IMR-90 (cell line): ENCODE measurements around the gene MGAT4C. TPM values are rescaled to one million over a fixed set of nuclear protein-coding genes. Genes with fewer than 3 reads are reported as not detected.

Experiments used
- ATAC-seq: fragments of 200-7000 bp; cut with Tn5 transposase; 2 replicates; pipeline ENCODE4 v1.9.1; 2020; ENCODE audit warnings: low read depth, mild to moderate bottlenecking, moderate library complexity
- BruUV-seq: library from RNA; stranded (reverse); fragments of 400-500 nt; replicated peaks from 2 replicates; lab custom pipeline; 2021; lab: Mats Ljungman, UMichigan
- CTCF ChIA-PET: fragments of 300-600 bp; formaldehyde crosslinking; extraction: SDS; loops from one replicate; lab custom pipeline; 2021; ENCODE audit warnings: antibody characterized with exemption; lab: Yijun Ruan, JAX
- POLR2A ChIA-PET: fragments of 300-600 bp; sonication (Branson Sonifier 250); formaldehyde crosslinking; loops from one replicate; lab custom pipeline; 2022; ENCODE audit warnings: antibody characterized with exemption; ENCODE audit not compliant: unreplicated experiment; lab: Charles Lee
- DNase-seq: peaks from one replicate; pipeline ENCODE4 v3.0.0; 2013
- H2AFZ ChIP-seq: replicated peaks from 2 replicates; pipeline ENCODE3; 2013; ENCODE audit warnings: low read length, mild to moderate bottlenecking; ENCODE audit not compliant: poor library complexity
- H2AK5ac ChIP-seq: 2 replicates; pipeline ENCODE4 v1.6.1; 2013; ENCODE audit warnings: low read depth, low read length, inconsistent platforms
- H2AK9ac ChIP-seq: replicated peaks from 2 replicates; pipeline ENCODE3; 2013; ENCODE audit warnings: mild to moderate bottlenecking, low read depth, low read length, moderate library complexity; ENCODE audit not compliant: poor library complexity
- H2BK120ac ChIP-seq: 2 replicates; pipeline ENCODE4 v1.6.1; 2013; ENCODE audit warnings: low read depth, low read length, inconsistent platforms
- H2BK15ac ChIP-seq: 3 replicates; pipeline ENCODE4 v1.6.1; 2013; ENCODE audit warnings: low read depth, low read length, inconsistent platforms
- H2BK20ac ChIP-seq: 2 replicates; pipeline ENCODE4 v1.6.1; 2013; ENCODE audit warnings: low read depth, mild to moderate bottlenecking, inconsistent platforms, low read length, moderate library complexity
- H2BK5ac ChIP-seq: 2 replicates; pipeline ENCODE4 v1.6.1; 2013; ENCODE audit warnings: mild to moderate bottlenecking, low read depth, low read length, inconsistent platforms; ENCODE audit not compliant: poor library complexity, severe bottlenecking
- H3K14ac ChIP-seq: replicated peaks from 2 replicates; pipeline ENCODE4 v1.6.1; 2013; ENCODE audit warnings: low read depth, low read length, inconsistent platforms
- H3K18ac ChIP-seq: 2 replicates; pipeline ENCODE4 v1.6.1; 2013; ENCODE audit warnings: low read depth, low read length, control low read depth
- H3K23ac ChIP-seq: 2 replicates; pipeline ENCODE4 v1.6.1; 2013; ENCODE audit warnings: low read depth, low read length, inconsistent platforms
- H3K27ac ChIP-seq: 2 replicates; pipeline ENCODE4 v1.5.1; 2013; ENCODE audit warnings: mild to moderate bottlenecking, control low read depth, low read length; ENCODE audit not compliant: insufficient read depth
- H3K27me3 ChIP-seq: 2 replicates; pipeline ENCODE4 v1.6.1; 2013; ENCODE audit warnings: low read length; ENCODE audit not compliant: control insufficient read depth, insufficient read depth
- H3K36me3 ChIP-seq: 2 replicates; pipeline ENCODE4 v1.6.1; 2013; ENCODE audit warnings: low read length, mixed read lengths; ENCODE audit not compliant: control insufficient read depth, insufficient read depth
- H3K4ac ChIP-seq: 2 replicates; pipeline ENCODE4 v1.6.1; 2013; ENCODE audit warnings: low read depth, low read length, inconsistent platforms
- H3K4me1 ChIP-seq: 2 replicates; pipeline ENCODE4 v1.6.1; 2013; ENCODE audit warnings: low read length, mixed read lengths; ENCODE audit not compliant: control insufficient read depth, insufficient read depth
- H3K4me2 ChIP-seq: 2 replicates; pipeline ENCODE4 v1.6.1; 2013; ENCODE audit warnings: low read depth, mild to moderate bottlenecking, control low read depth, low read length, moderate library complexity
- H3K4me3 ChIP-seq: 2 replicates; pipeline ENCODE4 v1.5.1; 2013; ENCODE audit warnings: low read depth, mild to moderate bottlenecking, control low read depth, low read length, moderate library complexity; ENCODE audit not compliant: insufficient read depth
- H3K56ac ChIP-seq: 2 replicates; pipeline ENCODE4 v1.6.1; 2013; ENCODE audit warnings: low read length, inconsistent platforms; ENCODE audit not compliant: insufficient read depth; ENCODE audit errors: extremely low read depth
- H3K79me1 ChIP-seq, 2 experiments: 2 replicates each; pipeline ENCODE4 v1.6.1; 2013; ENCODE audit warnings: low read length in 2 of 2, inconsistent platforms in 1 of 2, low read depth in 1 of 2
- H3K9ac ChIP-seq: 2 replicates; pipeline ENCODE4 v1.6.1; 2013; ENCODE audit warnings: low read depth, low read length, control low read depth
- H3K9me1 ChIP-seq: 2 replicates; pipeline ENCODE4 v1.6.1; 2013; ENCODE audit warnings: low read length, inconsistent platforms; ENCODE audit not compliant: insufficient read depth
- H3K9me3 ChIP-seq: 2 replicates; pipeline ENCODE4 v1.6.1; 2013; ENCODE audit warnings: low read length; ENCODE audit not compliant: control insufficient read depth, insufficient read depth
- H4K20me1 ChIP-seq: 2 replicates; pipeline ENCODE4 v1.6.1; 2013; ENCODE audit warnings: low read length, inconsistent platforms; ENCODE audit not compliant: insufficient read depth
- H4K5ac ChIP-seq: 2 replicates; pipeline ENCODE4 v1.6.1; 2013; ENCODE audit warnings: mild to moderate bottlenecking, low read depth, low read length, control low read depth
- H4K8ac ChIP-seq, 2 experiments: 2 replicates each; pipeline ENCODE4 v1.6.1; 2013; ENCODE audit warnings: low read depth in 2 of 2, low read length in 2 of 2, control low read depth in 1 of 2, inconsistent platforms in 1 of 2
- H4K91ac ChIP-seq: 2 replicates; pipeline ENCODE4 v1.6.1; 2013; ENCODE audit warnings: low read depth, low read length, inconsistent platforms; ENCODE audit not compliant: insufficient read depth
- BHLHE40 ChIP-seq: fragments of 150-350 bp; IDR thresholded peaks from 2 replicates; pipeline ENCODE4 v1.6.1; 2016; ENCODE audit warnings: mild to moderate bottlenecking, low read depth, low read length
- CTCF ChIP-seq: conservative IDR thresholded peaks from 2 replicates; pipeline ENCODE4 v1.5.1; 2012; ENCODE audit warnings: mild to moderate bottlenecking, low read depth, low read length, improper control_type of control experiment
- ELK1 ChIP-seq: fragments of 150-350 bp; IDR thresholded peaks from 2 replicates; pipeline ENCODE4 v1.6.1; 2016; ENCODE audit warnings: low read depth, mild to moderate bottlenecking, low read length, moderate library complexity, borderline replicate concordance
- FOS ChIP-seq: fragments of 150-350 bp; IDR thresholded peaks from 2 replicates; pipeline ENCODE4 v1.6.1; 2016; ENCODE audit warnings: low read depth, low read length
- MAFK ChIP-seq: IDR thresholded peaks from 2 replicates; pipeline ENCODE4 v1.6.1; 2012; ENCODE audit warnings: low read depth, low read length, improper control_type of control experiment
- MXI1 ChIP-seq: IDR thresholded peaks from 2 replicates; pipeline ENCODE4 v1.6.1; 2012; ENCODE audit warnings: low read depth, mild to moderate bottlenecking, low read length, moderate library complexity, borderline replicate concordance
- POLR2A ChIP-seq: IDR thresholded peaks from 2 replicates; pipeline ENCODE4 v1.6.1; 2012; ENCODE audit warnings: mild to moderate bottlenecking, low read depth, low read length
- RAD21 ChIP-seq: IDR thresholded peaks from 2 replicates; pipeline ENCODE4 v1.6.1; 2012; ENCODE audit warnings: low read length, improper control_type of control experiment
- RFX5 ChIP-seq: IDR thresholded peaks from 2 replicates; pipeline ENCODE4 v1.8.0; 2012; ENCODE audit warnings: low read depth, mild to moderate bottlenecking, low read length, moderate library complexity
- WGBS, 2 experiments: methylation state at CpG; one replicate each; pipeline versions ENCODE4 v1.1.5 to v1.1.7; 2013; ENCODE audit warnings: missing lambda C conversion rate in 2 of 2; ENCODE audit not compliant: insufficient read length in 1 of 2; ENCODE audit errors: extremely low coverage in 2 of 2; 5-methylcytosine and 5-hydroxymethylcytosine counted together
- dilution Hi-C: fragments of 300-500 bp; cut with HindIII; formaldehyde crosslinking; loops from one replicate; pipeline ENCODE4 v1.14.3; 2018; ENCODE audit warnings: low sequenced_read_pairs; ENCODE audit not compliant: unreplicated experiment
- in situ Hi-C: fragments of 300-500 bp; cut with MboI; formaldehyde crosslinking; loops from 3 replicates; pipeline ENCODE4 v1.14.3; 2019; ENCODE audit warnings: low sequenced_read_pairs, inconsistent platforms, mixed read lengths
- intact Hi-C: fragments of 100-400 bp; cut with micrococcal nuclease; formaldehyde crosslinking; loops from 2 replicates; pipeline ENCODE4 v1.10.0; 2022
- polyA plus RNA-seq, 3 experiments: library from polyadenylated mRNA; depleted of rRNA; stranded (reverse); fragments of >200 nt; gene quantifications; 2 replicates each; pipeline ENCODE4 v1.2.3, GENCODE V29; 2012; ENCODE audit warnings: low replicate concordance in 1 of 3
- total RNA-seq: library from RNA; depleted of rRNA; stranded (reverse); fragments of >200 nt; gene quantifications from 2 replicates; pipeline ENCODE4 v1.2.3, GENCODE V29; 2012

The MGAT4C gene
- total and polyA plus RNA-seq, 2 of the 4 experiments (the other 2 are of a cell fraction), result not detected

- TF ChIP-seq ELK1 (no peak), RFX5 (no peak), POLR2A (no peak), MAFK (no peak), RAD21 (no peak), CTCF (no peak), MXI1 (no peak), BHLHE40 (no peak), FOS (no peak)
- Histone ChIP-seq H2AFZ (no peak overlapping the region), H4K5ac (no peak overlapping the region), H3K27me3 (no peaks in the 10 kb centered on the region), H3K9me3 (peaks cover 1% of the 10 kb centered on the region; the same call in 1 of the 2 replicates), H2BK5ac (no peak overlapping the region), H2BK15ac (no peak overlapping the region), H3K23ac (no peak overlapping the region), H3K36me3 (no peaks in the 10 kb centered on the region), H4K91ac (no peak overlapping the region), H4K20me1 (no peaks in the 10 kb centered on the region), H3K4ac (no peak overlapping the region), H2AK5ac (no peak overlapping the region), H3K56ac (no peak overlapping the region), H3K14ac (no peak overlapping the region), H3K4me2 (no peak overlapping the region), H4K8ac (no peak overlapping the region), H3K27ac (no peak overlapping the region), H3K18ac (no peak overlapping the region), H3K9me1 (no peaks in the 10 kb centered on the region), H2AK9ac (no peak overlapping the region), H3K4me1 (no peaks in the 10 kb centered on the region), H2BK120ac (no peak overlapping the region), H2BK20ac (no peak overlapping the region), H3K9ac (no peak overlapping the region), H3K79me1 (no peaks in the 10 kb centered on the region), H3K4me3 (no peak overlapping the region)
- in situ Hi-C loops, result no loop called here
- BruUV-seq, result no TSS peak
- POLR2A ChIA-PET, result no interaction called here
- CTCF ChIA-PET, result no interaction called here
- dilution Hi-C loops, result no loop called here
- ATAC-seq (no peak), DNase-seq (no peak)
- WGBS, 2 experiments, result no CpG with 5 or more reads among the region's 2 CpGs
- intact Hi-C loops, result no loop called here
These were observed 198.9 kb downstream of the MGAT4C start for GRCh38 chr12:86057092-86057845.
